ENCODE measurements around the gene MB21D2.

MB21D2 gene

GRCh38 chr3:192818126-192818525 is 99.5 kb downstream of the MB21D2 start:
- H4K20me1 ChIP-seq (ENCODE audit: insufficient read depth, low read length), result no peaks in the 10 kb centered on the region
- H3K36me3 ChIP-seq (replicated peaks; ENCODE audit: insufficient read depth, low read length), result no peaks in the 10 kb centered on the region
- no peak overlapping the region for H2AFZ ChIP-seq (ENCODE audit: low read length)
- no peaks in the 10 kb centered on the region for H3K27me3 ChIP-seq (replicated peaks; ENCODE audit: insufficient read depth, low read length)
- no peak overlapping the region for H3K4me3 ChIP-seq (ENCODE audit: low read length)
- TF ChIP-seq EZH2 (optimal IDR thresholded peaks at IDR 0.05; ENCODE audit: low read depth, low read length), result no peak
- TF ChIP-seq, protein P1, sequence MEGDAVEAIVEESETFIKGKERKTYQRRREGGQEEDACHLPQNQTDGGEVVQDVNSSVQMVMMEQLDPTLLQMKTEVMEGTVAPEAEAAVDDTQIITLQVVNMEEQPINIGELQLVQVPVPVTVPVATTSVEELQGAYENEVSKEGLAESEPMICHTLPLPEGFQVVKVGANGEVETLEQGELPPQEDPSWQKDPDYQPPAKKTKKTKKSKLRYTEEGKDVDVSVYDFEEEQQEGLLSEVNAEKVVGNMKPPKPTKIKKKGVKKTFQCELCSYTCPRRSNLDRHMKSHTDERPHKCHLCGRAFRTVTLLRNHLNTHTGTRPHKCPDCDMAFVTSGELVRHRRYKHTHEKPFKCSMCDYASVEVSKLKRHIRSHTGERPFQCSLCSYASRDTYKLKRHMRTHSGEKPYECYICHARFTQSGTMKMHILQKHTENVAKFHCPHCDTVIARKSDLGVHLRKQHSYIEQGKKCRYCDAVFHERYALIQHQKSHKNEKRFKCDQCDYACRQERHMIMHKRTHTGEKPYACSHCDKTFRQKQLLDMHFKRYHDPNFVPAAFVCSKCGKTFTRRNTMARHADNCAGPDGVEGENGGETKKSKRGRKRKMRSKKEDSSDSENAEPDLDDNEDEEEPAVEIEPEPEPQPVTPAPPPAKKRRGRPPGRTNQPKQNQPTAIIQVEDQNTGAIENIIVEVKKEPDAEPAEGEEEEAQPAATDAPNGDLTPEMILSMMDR (IDR thresholded peaks at IDR 0.05; ENCODE audit: low read length), result no peak
- TF ChIP-seq EZH2phosphoT487 (IDR thresholded peaks at IDR 0.05; ENCODE audit: low read length), result no peak
- no peaks in the 10 kb centered on the region for H3K4me1 ChIP-seq (ENCODE audit: low read length)
- DNase-seq, result no peak
- no peak overlapping the region for H3K4me2 ChIP-seq (ENCODE audit: low read depth, low read length)
- H3F3A ChIP-seq (ENCODE audit: insufficient read depth, low read length), result no peaks in the 10 kb centered on the region
- H3K79me2 ChIP-seq (ENCODE audit: low read length), result no peaks in the 10 kb centered on the region
- H3K27ac ChIP-seq (ENCODE audit: low read length), result no peak overlapping the region
- no peaks in the 10 kb centered on the region for H3K9me3 ChIP-seq (replicated peaks; ENCODE audit: insufficient read depth, low read length)
- no peak overlapping the region for H3K9ac ChIP-seq (ENCODE audit: low read length)
- H3K9me2 ChIP-seq (replicated peaks; ENCODE audit: insufficient read depth, low read length), result no peaks in the 10 kb centered on the region

- H2AFZ ChIP-seq (ENCODE audit: low read length), result no peak overlapping the region
- no peak for DNase-seq
- no peak overlapping the region for H3K4me3 ChIP-seq (ENCODE audit: low read length)
- H3K27ac ChIP-seq (ENCODE audit: low read length), result no peak overlapping the region
- H3K9me2 ChIP-seq (replicated peaks; ENCODE audit: insufficient read depth, low read length), result no peaks in the 10 kb centered on the region
- TF ChIP-seq EZH2 (optimal IDR thresholded peaks at IDR 0.05; ENCODE audit: low read depth, low read length), result no peak
- no peak for TF ChIP-seq EZH2phosphoT487 (IDR thresholded peaks at IDR 0.05; ENCODE audit: low read length)
- TF ChIP-seq, protein P1 (IDR thresholded peaks at IDR 0.05; ENCODE audit: low read length), result no peak
- H3K27me3 ChIP-seq (replicated peaks; ENCODE audit: insufficient read depth, low read length), result no peaks in the 10 kb centered on the region
- no peak overlapping the region for H3K9ac ChIP-seq (ENCODE audit: low read length)
- no peaks in the 10 kb centered on the region for H3K4me1 ChIP-seq (ENCODE audit: low read length)
- no peaks in the 10 kb centered on the region for H3F3A ChIP-seq (ENCODE audit: insufficient read depth, low read length)
- H3K4me2 ChIP-seq (ENCODE audit: low read depth, low read length), result no peak overlapping the region
- no peaks in the 10 kb centered on the region for H3K9me3 ChIP-seq (replicated peaks; ENCODE audit: insufficient read depth, low read length)
- no peaks in the 10 kb centered on the region for H3K79me2 ChIP-seq (ENCODE audit: low read length)
- no peaks in the 10 kb centered on the region for H3K36me3 ChIP-seq (replicated peaks; ENCODE audit: insufficient read depth, low read length)
- no peaks in the 10 kb centered on the region for H4K20me1 ChIP-seq (ENCODE audit: insufficient read depth, low read length)
Observed at GRCh38 chr3:192817506-192817905, 100.2 kb downstream of the MB21D2 start.

GRCh38 chr3:192817053-192817452 is 100.6 kb downstream of the MB21D2 start:
- no peaks in the 10 kb centered on the region for H3K79me2 ChIP-seq (ENCODE audit: low read length)
- H3K9me3 ChIP-seq (replicated peaks; ENCODE audit: insufficient read depth, low read length), result no peaks in the 10 kb centered on the region
- no peak overlapping the region for H3K9ac ChIP-seq (ENCODE audit: low read length)
- no peaks in the 10 kb centered on the region for H3K36me3 ChIP-seq (replicated peaks; ENCODE audit: insufficient read depth, low read length)
- H3K4me1 ChIP-seq (ENCODE audit: low read length), result no peaks in the 10 kb centered on the region
- no peaks in the 10 kb centered on the region for H3K27me3 ChIP-seq (replicated peaks; ENCODE audit: insufficient read depth, low read length)
- H3K9me2 ChIP-seq (replicated peaks; ENCODE audit: insufficient read depth, low read length), result no peaks in the 10 kb centered on the region
- H3F3A ChIP-seq (ENCODE audit: insufficient read depth, low read length), result no peaks in the 10 kb centered on the region
- no peak overlapping the region for H3K4me3 ChIP-seq (ENCODE audit: low read length)
- no peak overlapping the region for H3K27ac ChIP-seq (ENCODE audit: low read length)
- DNase-seq, result no peak
- H2AFZ ChIP-seq (ENCODE audit: low read length), result no peak overlapping the region
- no peak overlapping the region for H3K4me2 ChIP-seq (ENCODE audit: low read depth, low read length)
- no peak for TF ChIP-seq EZH2phosphoT487 (IDR thresholded peaks at IDR 0.05; ENCODE audit: low read length)
- TF ChIP-seq, protein P1 (IDR thresholded peaks at IDR 0.05; ENCODE audit: low read length), result no peak
- TF ChIP-seq EZH2 (optimal IDR thresholded peaks at IDR 0.05; ENCODE audit: low read depth, low read length), result no peak
- H4K20me1 ChIP-seq (ENCODE audit: insufficient read depth, low read length), result no peaks in the 10 kb centered on the region

All from MM.1S (cell line).